Hepatocyte (in vitro differentiated cells): ENCODE data around the gene G6PC1. TPM values are rescaled to one million over a fixed set of nuclear protein-coding genes. Genes with fewer than 3 reads are reported as not detected.
A peak's percentile ranks its signal among the peaks of the same experiment; 100 is the strongest.
"Not testable (repeated sequence)": the region's sequence is repeated elsewhere in the genome, so short reads cannot be mapped to it uniquely, and the experiment has no call there.

Experiments used
- DNase-seq: peaks from one replicate; pipeline ENCODE4 v3.0.0-alpha.2; 2016; ENCODE audit warnings: low spot score
- H2AFZ ChIP-seq: fragments of 200-600 bp; sonication (generic); 2 replicates; pipeline ENCODE4 v1.6.0; 2016; ENCODE audit warnings: antibody characterized with exemption, mild to moderate bottlenecking
- H3K27ac ChIP-seq: fragments of 200-600 bp; sonication (generic); 2 replicates; pipeline ENCODE4 v1.5.1; 2016; ENCODE audit warnings: mild to moderate bottlenecking
- H3K27me3 ChIP-seq: fragments of 200-600 bp; sonication (generic); 2 replicates; pipeline ENCODE4 v1.6.1; 2016
- H3K36me3 ChIP-seq: fragments of 200-600 bp; sonication (generic); replicated peaks from 2 replicates; pipeline ENCODE4 v1.5.1; 2016; ENCODE audit warnings: low read depth; ENCODE audit not compliant: insufficient read depth
- H3K4me1 ChIP-seq: fragments of 200-600 bp; sonication (generic); 2 replicates; pipeline ENCODE4 v1.5.1; 2016; ENCODE audit warnings: mild to moderate bottlenecking, moderate library complexity; ENCODE audit not compliant: insufficient read depth
- H3K4me2 ChIP-seq: fragments of 200-600 bp; sonication (generic); 2 replicates; pipeline ENCODE4 v1.6.0; 2016
- H3K4me3 ChIP-seq: fragments of 200-600 bp; sonication (generic); 2 replicates; pipeline ENCODE4 v1.5.1; 2016; ENCODE audit warnings: mild to moderate bottlenecking
- H3K79me2 ChIP-seq: fragments of 200-600 bp; sonication (generic); 2 replicates; pipeline ENCODE4 v1.6.0; 2017; ENCODE audit warnings: mild to moderate bottlenecking
- H3K9me2 ChIP-seq: fragments of 200-600 bp; sonication (generic); replicated peaks from 2 replicates; pipeline ENCODE4 v1.6.0; 2017; ENCODE audit warnings: mild to moderate bottlenecking; ENCODE audit not compliant: insufficient read depth
- H3K9me3 ChIP-seq: fragments of 200-600 bp; sonication (generic); 2 replicates; pipeline ENCODE4 v1.5.1; 2016; ENCODE audit warnings: low read depth, mild to moderate bottlenecking
- H4K20me1 ChIP-seq: fragments of 200-600 bp; sonication (generic); 2 replicates; pipeline ENCODE4 v1.6.0; 2016; ENCODE audit warnings: mild to moderate bottlenecking; ENCODE audit not compliant: insufficient read depth, poor library complexity, severe bottlenecking
- CTCF ChIP-seq: fragments of 200-600 bp; sonication (generic); IDR thresholded peaks from 2 replicates; pipeline ENCODE4 v1.5.1; 2016; ENCODE audit warnings: antibody characterized with exemption, mild to moderate bottlenecking; ENCODE audit not compliant: poor library complexity
- EZH2 ChIP-seq: fragments of 200-600 bp; sonication (generic); IDR thresholded peaks from 2 replicates; pipeline ENCODE4 v1.6.1; 2016; ENCODE audit warnings: antibody characterized with exemption, mild to moderate bottlenecking, borderline replicate concordance
- EZH2phosphoT487 ChIP-seq: fragments of 200-600 bp; sonication (generic); IDR thresholded peaks from one replicate; pipeline ENCODE4 v1.6.1; 2018; ENCODE audit warnings: antibody characterized with exemption, mild to moderate bottlenecking, low read depth, moderate library complexity; ENCODE audit not compliant: unreplicated experiment, severe bottlenecking
- WGBS: methylation state at CpG from one replicate; pipeline ENCODE4 v1.1.6; 2016; ENCODE audit warnings: low lambda C conversion rate; ENCODE audit errors: missing lambda C conversion rate; 5-methylcytosine and 5-hydroxymethylcytosine counted together
- polyA plus RNA-seq: library from polyadenylated mRNA; unstranded; fragments of >200 nt; fragmentation: Nextera tagmentation; extraction: Ambion mirVana; gene quantifications from 2 replicates; pipeline ENCODE4 v1.2.1, GENCODE V29; 2016
- total RNA-seq: library from RNA; depleted of rRNA; stranded (reverse); fragments of >200 nt; gene quantifications from 2 replicates; pipeline ENCODE4 v1.2.3, GENCODE V29; 2014

Gene G6PC1
- total and polyA plus RNA-seq, 2 experiments from 2014 or later = 18.2 to 24.2 TPM

- H2AFZ ChIP-seq = no peak overlapping the region
- H3K79me2 ChIP-seq = no peaks in the 10 kb centered on the region
- H3K4me3 ChIP-seq = no peak overlapping the region
- peaks cover 8% of the 10 kb centered on the region for H3K27me3 ChIP-seq
- no peaks in the 10 kb centered on the region for H3K36me3 ChIP-seq
- H3K4me2 ChIP-seq = no peak overlapping the region
- no peaks in the 10 kb centered on the region for H3K9me2 ChIP-seq
- TF ChIP-seq EZH2 (no peak), CTCF (no peak), EZH2phosphoT487 (no peak)
- no peaks in the 10 kb centered on the region for H4K20me1 ChIP-seq
- H3K9me3 ChIP-seq = no peaks in the 10 kb centered on the region
- no peak for DNase-seq
- 36% methylated on average over 3 of the region's 3 CpGs for WGBS
- no peak overlapping the region for H3K27ac ChIP-seq
- peaks cover 21% of the 10 kb centered on the region for H3K4me1 ChIP-seq
These were observed 20.3 kb downstream of the G6PC1 start for GRCh38 chr17:42920922-42921321.

DNA sequence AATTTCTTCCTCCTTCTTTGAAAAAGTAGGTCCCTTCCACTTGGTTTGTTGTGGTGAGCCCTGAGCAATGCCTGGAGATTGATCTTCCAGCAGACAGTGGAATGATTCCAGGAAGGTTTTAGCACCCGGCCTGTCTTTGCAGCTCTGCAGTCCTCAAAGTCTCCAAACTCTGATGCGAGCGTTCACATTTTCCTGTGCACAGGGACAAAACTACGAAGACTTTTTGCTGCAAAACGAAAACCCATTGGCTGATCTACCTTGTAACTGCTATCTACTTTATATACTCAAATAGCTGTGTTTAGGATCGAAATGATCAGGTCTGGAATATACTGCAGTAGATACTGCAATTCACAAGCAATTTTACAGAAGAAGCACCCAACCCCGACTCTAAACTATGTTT is 21.7 kb downstream of the G6PC1 start:
- Histone ChIP-seq H3K27me3 (peaks cover 5% of the 10 kb centered on the region), H3K27ac (no peak overlapping the region), H3K9me3 (no peaks in the 10 kb centered on the region), H3K79me2 (no peaks in the 10 kb centered on the region), H3K36me3 (no peaks in the 10 kb centered on the region), H4K20me1 (no peaks in the 10 kb centered on the region), H3K4me1 (peaks cover 21% of the 10 kb centered on the region), H3K9me2 (no peaks in the 10 kb centered on the region), H2AFZ (peak overlapping the region; percentile 1), H3K4me3 (no peak overlapping the region), H3K4me2 (no peak overlapping the region)
- TF ChIP-seq EZH2phosphoT487 (no peak), CTCF (no peak), EZH2 (no peak)
- DNase-seq = no peak
- 85% methylated on average over 7 of the region's 7 CpGs for WGBS

DNA sequence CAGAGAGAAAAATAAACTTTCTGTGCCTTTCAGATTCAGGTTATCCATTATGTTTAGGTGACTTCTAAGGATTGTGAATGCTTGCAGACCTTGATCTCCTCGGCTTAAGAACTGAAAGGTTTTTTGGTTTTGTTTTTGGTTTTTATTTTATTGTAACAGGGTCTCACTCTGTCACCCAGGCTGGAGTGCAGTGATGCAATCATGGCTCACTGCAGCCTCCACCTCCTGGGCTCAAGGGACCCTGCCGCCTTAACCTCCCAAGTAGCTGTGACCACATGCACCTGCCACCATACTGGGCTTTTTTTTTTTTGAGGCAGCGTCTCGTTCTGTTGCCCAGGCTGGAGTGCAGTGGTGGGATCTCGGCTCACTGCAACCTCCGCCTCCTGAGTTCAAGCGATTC is 22.9 kb downstream of the G6PC1 start:
- not testable (repeated sequence) for H3K9me2 ChIP-seq, H2AFZ ChIP-seq, DNase-seq, H3K4me2 ChIP-seq, H3K27me3 ChIP-seq, H3K36me3 ChIP-seq, H3K4me3 ChIP-seq, H3K27ac ChIP-seq, H3K79me2 ChIP-seq, H3K9me3 ChIP-seq, H4K20me1 ChIP-seq
- 98% methylated on average over 7 of the region's 7 CpGs for WGBS
- H3K4me1 ChIP-seq = peaks cover 21% of the 10 kb centered on the region

- Histone ChIP-seq H4K20me1 (no peaks in the 10 kb centered on the region), H3K9me2 (no peaks in the 10 kb centered on the region), H3K4me3 (no peak overlapping the region), H3K9me3 (no peaks in the 10 kb centered on the region), H3K27me3 (peaks cover 5% of the 10 kb centered on the region), H3K27ac (no peak overlapping the region), H2AFZ (no peak overlapping the region), H3K4me1 (peaks cover 15% of the 10 kb centered on the region), H3K36me3 (no peaks in the 10 kb centered on the region), H3K4me2 (no peak overlapping the region), H3K79me2 (no peaks in the 10 kb centered on the region)
- TF ChIP-seq CTCF = no peak
- no peak for TF ChIP-seq EZH2phosphoT487
- TF ChIP-seq EZH2 = no peak
- no peak for DNase-seq
- WGBS = 70% methylated on average over 5 of the region's 5 CpGs
These were observed 24.3 kb downstream of the G6PC1 start for GRCh38 chr17:42924891-42925290.
